ENCODE results near the gene MMD. TPM values are rescaled to one million over a fixed set of nuclear protein-coding genes. Genes with fewer than 3 reads are reported as not detected.

MMD gene
- polyA plus RNA-seq, 3 donors = 3.4 to 7.0 (median 4.6) TPM

DNA sequence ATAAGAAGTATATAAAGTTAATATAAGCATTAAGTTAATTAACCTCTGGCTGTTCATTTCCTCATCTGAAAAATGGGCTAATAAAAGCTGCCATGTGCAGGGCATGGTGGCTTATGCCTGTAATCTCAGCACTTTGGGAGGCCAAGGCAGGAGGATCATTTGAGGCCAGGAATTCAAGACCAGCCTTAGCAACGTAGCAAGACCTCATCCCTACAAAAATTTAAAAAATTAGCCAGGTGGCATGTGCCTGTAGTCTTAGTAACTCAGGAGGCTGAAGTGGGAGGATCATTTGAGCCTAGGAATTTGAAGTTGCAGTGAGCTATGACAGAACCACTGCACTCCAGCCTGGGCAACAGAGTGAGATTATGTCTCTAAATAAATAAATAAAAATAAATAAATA is 40.6 kb upstream of the MMD start:
- Histone ChIP-seq H3K79me2 (ENCODE audit: insufficient read depth, low read length) (no peaks in the 10 kb centered on the region), H3K9ac (ENCODE audit: insufficient read depth, low read length, poor library complexity, severe bottlenecking) (no peak overlapping the region), H4K20me1 (ENCODE audit: insufficient read depth, low read length) (no peaks in the 10 kb centered on the region), H3K27ac (ENCODE audit: low read depth in 1 of 2, low read length in 2 of 2) (no peak overlapping the region), H3K4me2 (replicated peaks; ENCODE audit: extremely low read depth, low read length, poor library complexity, severe bottlenecking) (no peak overlapping the region), H3K27me3 (ENCODE audit: control insufficient read depth in 2 of 2, insufficient read depth in 2 of 2, low read length in 2 of 2) (no peaks in the 10 kb centered on the region), H3K36me3 (replicated peaks in 1 of 2; ENCODE audit: control insufficient read depth in 1 of 2, insufficient read depth in 2 of 2, low read length in 2 of 2) (no peaks in the 10 kb centered on the region), H2AFZ (ENCODE audit: insufficient read depth, low read depth, low read length, poor library complexity, severe bottlenecking) (no peak overlapping the region), H3K4me1 (ENCODE audit: control insufficient read depth in 1 of 2, insufficient read depth in 2 of 2, low read length in 2 of 2) (no peaks in the 10 kb centered on the region), H3K4me3 (replicated peaks in 1 of 3; ENCODE audit: low read depth in 2 of 3, low read length in 3 of 3) (no peak overlapping the region), H3K9me3 (replicated peaks in 1 of 2; ENCODE audit: control insufficient read depth in 1 of 2, insufficient read depth in 1 of 2, low read length in 2 of 2) (no peaks in the 10 kb centered on the region)
- WGBS (ENCODE audit: insufficient coverage) = no CpG with 5 or more reads among the region's 1 CpG
- no peak for DNase-seq
- Mint-ChIP-seq H3K4me1 (peaks cover 7% of the 10 kb centered on the region), H3K36me3 (no peaks in the 10 kb centered on the region), H3K9me3 (peaks cover 0 to 4% (median 3%) of the 10 kb centered on the region in 7 donors), H3K27me3 (ENCODE audit: low read depth in 3 of 3) (peaks cover 2 to 14% (median 12%) of the 10 kb centered on the region in 3 donors), H3K27ac (no peak overlapping the region), H3K4me3 (no peak overlapping the region)
- TF ChIP-seq, protein P1, sequence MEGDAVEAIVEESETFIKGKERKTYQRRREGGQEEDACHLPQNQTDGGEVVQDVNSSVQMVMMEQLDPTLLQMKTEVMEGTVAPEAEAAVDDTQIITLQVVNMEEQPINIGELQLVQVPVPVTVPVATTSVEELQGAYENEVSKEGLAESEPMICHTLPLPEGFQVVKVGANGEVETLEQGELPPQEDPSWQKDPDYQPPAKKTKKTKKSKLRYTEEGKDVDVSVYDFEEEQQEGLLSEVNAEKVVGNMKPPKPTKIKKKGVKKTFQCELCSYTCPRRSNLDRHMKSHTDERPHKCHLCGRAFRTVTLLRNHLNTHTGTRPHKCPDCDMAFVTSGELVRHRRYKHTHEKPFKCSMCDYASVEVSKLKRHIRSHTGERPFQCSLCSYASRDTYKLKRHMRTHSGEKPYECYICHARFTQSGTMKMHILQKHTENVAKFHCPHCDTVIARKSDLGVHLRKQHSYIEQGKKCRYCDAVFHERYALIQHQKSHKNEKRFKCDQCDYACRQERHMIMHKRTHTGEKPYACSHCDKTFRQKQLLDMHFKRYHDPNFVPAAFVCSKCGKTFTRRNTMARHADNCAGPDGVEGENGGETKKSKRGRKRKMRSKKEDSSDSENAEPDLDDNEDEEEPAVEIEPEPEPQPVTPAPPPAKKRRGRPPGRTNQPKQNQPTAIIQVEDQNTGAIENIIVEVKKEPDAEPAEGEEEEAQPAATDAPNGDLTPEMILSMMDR (IDR thresholded peaks at IDR 0.05) = no peak
- intact Hi-C loops (cut with micrococcal nuclease) = no loop called here

DNA sequence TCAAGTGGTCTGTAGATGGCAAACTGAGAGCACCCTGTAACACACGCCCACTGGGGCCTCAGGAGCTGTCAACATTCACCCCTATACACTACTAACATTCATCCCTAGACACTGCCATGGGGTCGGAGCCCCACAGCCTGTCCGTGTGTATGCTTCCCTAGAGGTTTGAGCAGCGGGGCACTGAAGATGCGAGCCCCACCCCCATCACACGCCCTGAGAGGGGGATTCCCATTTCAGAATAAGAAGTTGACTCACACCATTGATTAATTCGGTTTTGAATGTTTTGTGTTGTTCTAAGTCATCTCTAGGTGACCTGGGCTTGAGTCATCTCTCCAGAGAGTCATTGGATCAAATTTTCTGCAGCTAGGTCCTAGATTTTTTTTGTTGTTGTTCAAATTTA is 37.3 kb upstream of the MMD start:
- H3K4me1 ChIP-seq (ENCODE audit: control insufficient read depth in 1 of 2, insufficient read depth in 2 of 2, low read length in 2 of 2) = no peaks in the 10 kb centered on the region
- intact Hi-C loops (cut with micrococcal nuclease) = no loop called here
- peak in 1 of 3 donors; percentile 41 for DNase-seq
- no peaks in the 10 kb centered on the region for H4K20me1 ChIP-seq (ENCODE audit: insufficient read depth, low read length)
- H3K9ac ChIP-seq (ENCODE audit: insufficient read depth, low read length, poor library complexity, severe bottlenecking) = no peak overlapping the region
- H3K36me3 ChIP-seq (replicated peaks in 1 of 2; ENCODE audit: control insufficient read depth in 1 of 2, insufficient read depth in 2 of 2, low read length in 2 of 2) = no peaks in the 10 kb centered on the region
- H3K27me3 Mint-ChIP-seq (ENCODE audit: low read depth in 3 of 3) = peaks cover 2 to 10% (median 5%) of the 10 kb centered on the region in 3 donors
- H3K36me3 Mint-ChIP-seq = no peaks in the 10 kb centered on the region
- no peaks in the 10 kb centered on the region for H3K27me3 ChIP-seq (ENCODE audit: control insufficient read depth in 2 of 2, insufficient read depth in 2 of 2, low read length in 2 of 2)
- no peak overlapping the region for H3K27ac Mint-ChIP-seq
- TF ChIP-seq, protein P1 (IDR thresholded peaks at IDR 0.05) = no peak
- no CpG with 5 or more reads among the region's 7 CpGs for WGBS (ENCODE audit: insufficient coverage)
- H3K4me3 Mint-ChIP-seq = no peak overlapping the region
- H3K4me3 ChIP-seq (replicated peaks in 1 of 3; ENCODE audit: low read depth in 2 of 3, low read length in 3 of 3) = no peak overlapping the region
- no peak overlapping the region for H3K27ac ChIP-seq (ENCODE audit: low read depth in 1 of 2, low read length in 2 of 2)
- no peaks in the 10 kb centered on the region for H3K79me2 ChIP-seq (ENCODE audit: insufficient read depth, low read length)
- H3K4me1 Mint-ChIP-seq = peaks cover 7% of the 10 kb centered on the region
- H3K9me3 ChIP-seq (replicated peaks in 1 of 2; ENCODE audit: control insufficient read depth in 1 of 2, insufficient read depth in 1 of 2, low read length in 2 of 2) = no peaks in the 10 kb centered on the region
- no peak overlapping the region for H2AFZ ChIP-seq (ENCODE audit: insufficient read depth, low read depth, low read length, poor library complexity, severe bottlenecking)
- no peak overlapping the region for H3K4me2 ChIP-seq (replicated peaks; ENCODE audit: extremely low read depth, low read length, poor library complexity, severe bottlenecking)
- peaks cover 0 to 4% (median 3%) of the 10 kb centered on the region in 7 donors for H3K9me3 Mint-ChIP-seq

All from CD14-positive monocyte (primary cell).